Measurements from ENCODE around the gene WNT6. TPM values are rescaled to one million over a fixed set of nuclear protein-coding genes. Genes with fewer than 3 reads are reported as not detected.

The WNT6 gene
- total RNA-seq, 4 donors from 2014 or later = 0.36 to 3.9 (median 2.1) TPM

DNA sequence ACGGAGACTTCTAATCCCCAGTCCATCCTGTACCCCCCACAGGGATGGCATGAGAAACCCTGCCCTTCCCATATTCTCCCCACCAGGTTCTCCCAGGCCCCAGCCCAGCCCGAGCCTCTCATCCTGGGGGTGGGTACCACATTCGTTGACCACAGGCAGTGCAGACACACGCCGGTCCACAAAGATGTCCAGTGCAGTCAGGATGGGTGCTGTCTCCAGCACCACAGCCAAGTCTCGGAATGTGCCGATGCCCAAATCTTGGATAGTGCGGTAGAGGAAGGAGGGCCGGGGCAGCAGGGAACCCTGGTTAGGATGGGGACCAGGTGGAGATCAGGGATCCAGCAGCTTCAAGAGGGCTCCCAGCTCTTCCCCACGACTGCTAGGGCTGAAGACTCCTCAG, 32.8 kb upstream of the WNT6 start:
- no peak for ATAC-seq
- no peak for DNase-seq
- TF ChIP-seq, protein P1, sequence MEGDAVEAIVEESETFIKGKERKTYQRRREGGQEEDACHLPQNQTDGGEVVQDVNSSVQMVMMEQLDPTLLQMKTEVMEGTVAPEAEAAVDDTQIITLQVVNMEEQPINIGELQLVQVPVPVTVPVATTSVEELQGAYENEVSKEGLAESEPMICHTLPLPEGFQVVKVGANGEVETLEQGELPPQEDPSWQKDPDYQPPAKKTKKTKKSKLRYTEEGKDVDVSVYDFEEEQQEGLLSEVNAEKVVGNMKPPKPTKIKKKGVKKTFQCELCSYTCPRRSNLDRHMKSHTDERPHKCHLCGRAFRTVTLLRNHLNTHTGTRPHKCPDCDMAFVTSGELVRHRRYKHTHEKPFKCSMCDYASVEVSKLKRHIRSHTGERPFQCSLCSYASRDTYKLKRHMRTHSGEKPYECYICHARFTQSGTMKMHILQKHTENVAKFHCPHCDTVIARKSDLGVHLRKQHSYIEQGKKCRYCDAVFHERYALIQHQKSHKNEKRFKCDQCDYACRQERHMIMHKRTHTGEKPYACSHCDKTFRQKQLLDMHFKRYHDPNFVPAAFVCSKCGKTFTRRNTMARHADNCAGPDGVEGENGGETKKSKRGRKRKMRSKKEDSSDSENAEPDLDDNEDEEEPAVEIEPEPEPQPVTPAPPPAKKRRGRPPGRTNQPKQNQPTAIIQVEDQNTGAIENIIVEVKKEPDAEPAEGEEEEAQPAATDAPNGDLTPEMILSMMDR (IDR thresholded peaks at IDR 0.05 in 4 of 5, conservative IDR thresholded peaks at IDR 0.05 in 1 of 5) = no peak
- TF ChIP-seq POLR2A (IDR thresholded peaks at IDR 0.05) = no peak

DNA sequence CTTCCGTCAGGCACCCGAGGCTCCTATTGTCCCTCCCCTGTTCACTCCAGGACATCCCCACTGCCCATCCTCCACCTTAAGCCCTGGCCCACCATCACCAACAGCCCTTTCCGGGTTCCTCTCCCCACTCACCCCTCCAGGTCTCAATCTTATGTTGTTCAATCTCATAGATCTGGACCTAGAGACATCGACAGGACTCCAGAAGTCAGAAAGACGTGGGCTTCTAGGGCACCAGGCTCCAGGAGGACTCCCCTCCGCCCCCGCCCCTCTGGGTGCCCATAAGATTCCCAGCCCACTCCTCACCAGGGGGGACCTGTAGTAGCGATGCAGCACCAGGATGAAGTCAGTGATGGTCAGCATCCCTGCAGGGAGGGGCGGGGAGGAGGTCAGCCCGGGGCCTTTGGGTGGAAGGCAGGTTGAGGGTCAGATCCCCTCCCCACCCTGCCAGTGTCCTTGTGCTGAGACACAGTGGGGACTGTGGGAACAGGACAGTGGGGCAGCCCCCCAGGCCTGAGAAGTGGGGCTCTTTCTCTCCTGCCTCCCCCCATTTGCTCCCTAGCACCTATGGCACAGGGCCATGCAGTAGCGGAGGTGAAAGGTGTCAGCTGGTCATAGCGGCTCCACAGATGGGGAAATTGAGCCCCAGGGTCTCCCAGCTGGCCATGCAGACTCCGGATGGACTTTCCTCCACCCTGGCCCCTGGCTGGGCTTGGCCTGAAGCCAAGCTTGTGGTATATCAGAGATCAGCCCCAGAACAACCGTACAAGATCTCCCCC, 31.7 kb upstream of the WNT6 start:
- Histone ChIP-seq H3K4me3 (no peak overlapping the region), H3K9me3 (no peaks in the 10 kb centered on the region), H3K27ac (peak overlapping the region; percentile 95), H3K36me3 (peaks cover 0 to 14% of the 10 kb centered on the region in 2 donors), H3K27me3 (no peaks in the 10 kb centered on the region), H3K4me1 (peaks cover 61 to 63% of the 10 kb centered on the region in 2 donors)
- TF ChIP-seq POLR2A (IDR thresholded peaks at IDR 0.05) = no peak
- TF ChIP-seq, protein P1 (IDR thresholded peaks at IDR 0.05 in 4 of 5, conservative IDR thresholded peaks at IDR 0.05 in 1 of 5) = no peak
- intact Hi-C loops (cut with DNase I; ENCODE audit: low total_unique reads) (loop anchor here (10.0 kb wide), 1 partner anchor 993 kb away; no protein-coding TSS in a partner anchor), in situ Hi-C loops (cut with MboI; ENCODE audit: low sequenced_read_pairs in 4 of 4) (no loop called here)
- ATAC-seq (no peak), DNase-seq (no peak)

More for the DNA sequence above, 32.8 kb upstream of the WNT6 start:
- in situ Hi-C loops (cut with MboI; ENCODE audit: low sequenced_read_pairs in 4 of 4) = no loop called here
- H3K36me3 ChIP-seq = peaks cover 0 to 14% of the 10 kb centered on the region in 2 donors
- H3K9me3 ChIP-seq = no peaks in the 10 kb centered on the region
- peaks cover 53 to 57% of the 10 kb centered on the region in 2 donors for H3K4me1 ChIP-seq
- intact Hi-C loops (cut with DNase I; ENCODE audit: low total_unique reads) = loop anchor here (10.0 kb wide), 1 partner anchor 992 kb away; no protein-coding TSS in a partner anchor
- no peaks in the 10 kb centered on the region for H3K27me3 ChIP-seq
- no peak overlapping the region for H3K4me3 ChIP-seq
- H3K27ac ChIP-seq = peak overlapping the region; percentile 95

DNA sequence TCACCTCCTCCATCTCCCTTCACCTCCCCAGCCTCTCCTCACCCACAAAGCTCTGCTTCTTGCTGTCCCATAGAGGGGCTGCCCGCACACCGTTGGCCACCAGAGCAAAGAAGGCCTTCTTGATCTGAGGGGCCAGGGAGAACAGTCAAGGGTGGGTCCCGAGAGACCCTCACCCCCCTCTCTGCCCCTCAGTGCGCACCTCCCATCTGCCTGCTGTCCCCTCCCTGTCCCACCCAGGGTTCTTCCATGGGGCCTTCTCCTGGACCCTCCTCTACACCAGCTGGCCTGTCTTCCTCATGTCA, 31.2 kb upstream of the WNT6 start:
- ATAC-seq (no peak), DNase-seq (no peak)
- Histone ChIP-seq H3K9me3 (no peaks in the 10 kb centered on the region), H3K4me3 (peak overlapping the region in 1 of 4 donors; percentile 66), H3K36me3 (peaks cover 0 to 11% of the 10 kb centered on the region in 2 donors), H3K27ac (peak overlapping the region; percentile 95), H3K4me1 (peaks cover 66 to 69% of the 10 kb centered on the region in 2 donors), H3K27me3 (no peaks in the 10 kb centered on the region)
- intact Hi-C loops (cut with DNase I; ENCODE audit: low total_unique reads) (loop anchor here (10.0 kb wide), 1 partner anchor 994 kb away; no protein-coding TSS in a partner anchor), in situ Hi-C loops (cut with MboI; ENCODE audit: low sequenced_read_pairs in 4 of 4) (no loop called here)
- TF ChIP-seq, protein P1 (IDR thresholded peaks at IDR 0.05 in 4 of 5, conservative IDR thresholded peaks at IDR 0.05 in 1 of 5) = no peak

DNA sequence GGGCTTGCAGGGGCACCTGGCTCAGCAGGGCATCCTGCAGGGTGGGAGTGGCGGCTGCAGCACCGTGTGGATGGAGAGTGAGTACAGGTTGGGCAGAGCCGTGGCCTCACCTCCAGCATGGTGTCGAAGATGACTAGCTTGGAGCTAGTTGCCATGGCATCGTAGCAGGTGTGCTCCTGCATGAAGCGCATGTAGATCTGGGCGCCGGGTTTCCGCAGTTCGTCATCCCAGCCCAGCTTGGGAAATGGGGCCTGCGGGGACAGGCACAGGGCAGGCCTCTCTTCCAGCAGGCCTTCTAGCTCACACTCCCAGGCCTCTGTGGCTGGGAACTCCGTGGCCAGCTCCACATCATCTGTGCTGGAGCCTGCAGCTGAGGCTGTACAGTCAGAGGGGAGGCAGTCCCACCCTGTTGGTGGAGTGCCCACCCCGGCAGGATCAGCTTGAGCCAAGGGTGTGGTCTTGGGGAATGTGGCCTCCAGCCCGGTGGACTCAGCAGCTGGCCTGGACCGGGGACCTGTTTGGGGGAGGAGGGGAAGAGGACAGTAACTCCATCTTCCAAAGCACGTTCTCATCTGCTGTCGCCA, 29.6 kb upstream of the WNT6 start:
- no peaks in the 10 kb centered on the region for H3K36me3 ChIP-seq
- peaks cover 77 to 79% of the 10 kb centered on the region in 2 donors for H3K4me1 ChIP-seq
- DNase-seq (peak; percentile 74 to 86), ATAC-seq (peak; percentile 22 to 41)
- H3K4me3 ChIP-seq = peak overlapping the region; percentile 51 to 66 (median 52)
- intact Hi-C loops (cut with DNase I; ENCODE audit: low total_unique reads) (loop anchor here (5.0 to 10.0 kb wide), 4 partner anchors 173 to 995 kb away; partner anchors contain the start of genes BCS1L, CTDSP1 and ZNF142), in situ Hi-C loops (cut with MboI; ENCODE audit: low sequenced_read_pairs in 4 of 4) (loop anchor here in 1 of 4 donors (10.0 kb wide), 1 partner anchor 45 kb away; the partner anchor contains the start of gene CYP27A1)
- peak overlapping the region; percentile 95 for H3K27ac ChIP-seq
- H3K9me3 ChIP-seq = no peaks in the 10 kb centered on the region
- TF ChIP-seq, protein P1 (IDR thresholded peaks at IDR 0.05 in 4 of 5, conservative IDR thresholded peaks at IDR 0.05 in 1 of 5) = no peak
- TF ChIP-seq POLR2A (IDR thresholded peaks at IDR 0.05) = peak; percentile 42 to 48
- no peaks in the 10 kb centered on the region for H3K27me3 ChIP-seq

Measured in gastrocnemius medialis (tissue), 4 donors.